ENCODE results near the gene TRIP13.

Gene TRIP13

DNA sequence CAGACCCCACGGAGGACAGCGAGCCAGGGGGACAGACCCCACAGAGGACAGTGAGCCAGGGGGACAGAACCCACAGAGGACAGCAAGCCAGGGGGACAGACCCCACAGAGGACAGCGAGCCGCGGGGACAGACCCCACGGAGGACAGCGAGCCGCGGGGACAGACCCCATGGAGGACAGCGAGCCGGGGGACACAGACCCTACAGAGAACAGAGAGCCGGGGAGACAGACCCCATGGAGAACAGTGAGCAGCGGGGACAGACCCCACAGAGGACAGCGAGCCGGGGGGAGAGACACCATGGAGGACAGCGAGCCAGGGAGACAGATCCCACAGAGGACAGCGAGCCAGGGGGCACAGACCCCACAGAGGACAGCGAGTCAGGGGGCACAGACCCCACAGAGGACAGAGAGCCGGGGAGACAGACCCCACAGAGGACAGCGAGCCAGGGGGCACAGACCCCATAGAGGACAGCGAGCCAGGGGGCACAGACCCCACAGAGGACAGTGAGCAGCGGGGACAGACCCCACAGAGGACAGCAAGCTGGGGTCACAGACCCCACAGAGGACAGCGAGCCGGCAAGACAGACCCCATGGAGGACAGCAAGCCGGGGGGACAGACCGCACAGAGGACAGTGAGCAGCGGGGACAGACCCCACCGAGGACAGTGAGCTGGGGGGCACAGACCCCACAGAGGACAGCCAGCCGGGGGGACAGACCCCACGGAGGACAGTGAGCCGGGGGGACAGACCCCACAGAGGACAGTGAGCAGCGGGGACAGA is 37.5 kb upstream of the TRIP13 start:
- no peak for DNase-seq

GRCh38 chr5:855771-856530 is 36.7 kb upstream of the TRIP13 start:
- no peak for DNase-seq

DNA sequence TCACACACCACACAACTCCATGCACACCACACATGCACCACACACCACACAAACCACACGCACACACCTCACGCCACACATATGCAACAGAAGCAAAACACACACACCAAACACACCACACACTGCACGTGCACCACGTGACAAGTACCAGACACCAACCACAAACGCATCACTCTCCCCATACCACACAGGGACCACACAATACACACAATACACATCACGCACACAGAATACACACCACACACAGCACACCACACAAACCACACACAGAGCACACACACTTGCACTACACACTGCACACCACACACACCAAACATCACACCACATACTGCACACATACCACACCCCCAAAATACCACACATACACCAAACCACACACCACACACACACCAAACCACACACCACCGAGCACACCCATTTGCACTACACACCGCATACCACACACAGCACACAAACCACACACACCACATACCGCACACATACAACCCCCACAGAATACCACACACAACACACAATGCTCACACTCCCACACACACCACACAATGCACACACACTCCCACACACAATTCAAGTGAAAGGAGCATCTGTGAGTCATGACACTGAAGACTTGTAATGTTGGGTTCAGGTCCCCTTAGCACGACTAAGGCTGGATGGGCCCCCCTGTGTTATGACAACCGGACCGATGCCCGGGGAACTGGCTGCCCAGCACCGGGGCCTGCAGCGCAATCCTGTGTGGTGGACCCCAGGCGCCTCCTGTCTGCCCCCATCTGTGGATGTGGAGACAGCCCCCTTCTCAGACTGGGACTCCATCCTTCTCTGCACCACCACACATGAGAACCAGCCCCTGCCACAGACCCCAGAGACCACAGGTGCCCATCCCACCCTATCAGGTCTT is 35.9 kb upstream of the TRIP13 start:
- no peak for DNase-seq

DNA sequence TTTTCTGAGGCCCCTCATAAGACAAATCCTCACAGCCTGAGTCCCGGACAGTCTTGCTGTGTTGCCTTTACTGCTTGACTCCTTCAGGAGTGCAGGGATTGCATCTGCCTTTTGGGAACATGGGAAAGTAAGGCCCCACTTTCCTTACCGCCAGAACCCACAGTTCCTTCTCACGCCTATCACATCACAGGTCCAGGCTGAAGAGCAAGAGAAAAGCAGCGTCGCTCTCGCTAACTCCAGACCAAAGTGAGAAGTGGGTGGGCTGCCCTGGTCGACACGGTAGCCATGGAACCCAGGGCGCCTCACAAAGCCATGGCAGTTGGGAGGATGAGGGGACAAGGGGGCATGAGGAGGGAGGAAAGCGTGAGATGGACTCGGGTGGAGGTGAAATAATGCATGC is 34.0 kb upstream of the TRIP13 start:
- DNase-seq = no peak

GRCh38 chr5:859391-859790 is 33.3 kb upstream of the TRIP13 start:
- no peak for DNase-seq

GRCh38 chr5:859798-860296 is 32.8 kb upstream of the TRIP13 start:
- no peak for DNase-seq

DNA sequence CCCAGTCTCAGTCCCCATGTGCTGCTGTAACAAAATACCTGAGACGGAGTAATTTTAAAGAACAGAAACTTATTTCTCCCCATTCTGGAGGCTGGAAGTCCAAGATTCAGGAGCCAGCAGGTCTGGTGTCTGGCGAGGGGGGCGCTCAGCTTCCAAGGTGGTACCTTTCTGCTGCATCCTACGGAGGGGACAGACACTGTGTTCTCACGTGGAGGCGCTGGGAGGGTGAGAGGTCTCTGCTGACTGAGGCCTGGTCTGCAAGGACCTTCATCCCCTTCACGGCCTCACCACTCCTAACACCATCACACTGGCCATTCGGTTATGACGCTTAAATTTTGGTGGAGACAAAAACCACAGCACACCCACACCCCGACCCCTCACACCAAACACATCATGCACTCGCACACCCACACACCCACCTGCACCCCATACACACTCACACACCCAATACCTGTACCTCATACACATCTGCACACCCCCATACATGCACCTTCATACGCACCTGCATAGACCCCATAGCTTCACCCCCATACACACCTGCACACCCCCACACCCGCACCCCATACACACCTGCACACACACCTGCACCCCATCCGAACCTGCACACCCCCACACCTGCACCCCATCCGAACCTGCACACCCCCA is 32.1 kb upstream of the TRIP13 start:
- DNase-seq = no peak

- no peak for DNase-seq
These were observed 31.0 kb upstream of the TRIP13 start for GRCh38 chr5:861442-862366.

DNA sequence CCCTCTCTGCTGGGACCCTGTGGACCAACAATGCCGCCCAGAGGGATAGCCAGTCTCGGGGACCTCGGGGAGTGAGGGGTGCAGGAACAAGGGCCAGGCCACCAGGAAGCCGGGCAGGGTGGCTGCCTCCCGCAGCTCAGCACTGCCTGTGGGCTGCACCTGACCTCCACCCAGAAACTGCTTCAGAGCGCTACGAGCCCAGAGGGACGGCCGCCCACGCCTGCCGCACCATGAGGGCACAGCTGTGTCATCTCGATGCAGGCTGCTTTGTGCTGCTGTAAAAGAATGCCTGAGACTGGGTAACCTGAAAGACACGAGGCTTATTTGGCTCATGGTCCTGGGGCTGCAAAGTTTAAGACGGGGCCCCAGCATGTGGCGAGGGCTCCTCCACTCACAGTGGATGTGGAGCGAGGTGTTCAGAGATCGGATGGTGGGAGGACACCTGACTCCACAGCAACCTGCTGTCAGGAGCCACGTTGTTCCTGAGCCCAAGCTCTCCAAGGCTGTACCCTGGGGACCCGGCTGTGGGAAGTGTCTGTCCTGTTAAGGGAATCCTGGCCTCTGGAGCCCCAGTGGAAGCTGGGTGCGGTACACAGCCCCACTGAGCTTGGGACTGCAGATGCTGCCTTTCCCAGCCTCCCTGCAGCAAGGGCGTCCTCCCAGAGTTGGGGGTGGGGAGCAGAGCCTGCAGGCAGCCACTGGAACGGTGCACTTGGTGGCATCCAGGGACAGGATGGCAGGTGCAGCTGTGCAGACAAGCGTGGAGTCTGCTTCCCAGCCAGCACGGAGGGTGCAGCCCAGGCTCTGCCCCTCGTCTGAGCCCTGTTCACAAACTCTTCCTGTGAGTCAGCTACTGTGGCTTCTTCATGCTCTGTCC is 30.1 kb upstream of the TRIP13 start:
- no peak for DNase-seq

DNA sequence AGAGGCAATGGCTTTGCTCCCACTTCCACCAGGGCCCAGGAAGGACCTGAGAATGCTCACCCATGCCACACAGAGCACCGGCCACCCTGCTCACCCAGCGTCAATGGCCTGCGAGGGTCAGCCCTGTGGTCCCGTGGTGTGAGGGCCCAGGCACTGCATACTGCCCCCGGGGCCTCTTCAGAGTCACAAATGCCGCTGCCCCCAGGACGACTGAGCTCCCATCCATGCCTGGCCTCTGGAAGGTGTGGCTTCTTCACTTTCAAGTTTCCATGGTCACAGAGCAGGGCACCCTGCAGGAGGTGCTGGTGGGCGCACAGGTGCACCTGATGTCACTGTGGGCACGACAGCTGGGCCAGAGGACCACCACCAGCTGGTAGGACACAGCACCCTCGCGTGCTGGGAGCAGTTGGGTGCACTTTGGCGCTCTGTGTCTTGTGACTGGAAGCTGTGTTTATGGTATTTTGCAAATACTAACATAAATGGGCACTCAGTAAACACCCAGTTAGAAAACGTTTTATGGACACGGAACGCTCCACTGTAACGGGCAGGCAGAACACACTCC is 29.4 kb upstream of the TRIP13 start:
- DNase-seq = no peak

GRCh38 chr5:864492-865167 is 28.1 kb upstream of the TRIP13 start:
- no peak for DNase-seq

DNA sequence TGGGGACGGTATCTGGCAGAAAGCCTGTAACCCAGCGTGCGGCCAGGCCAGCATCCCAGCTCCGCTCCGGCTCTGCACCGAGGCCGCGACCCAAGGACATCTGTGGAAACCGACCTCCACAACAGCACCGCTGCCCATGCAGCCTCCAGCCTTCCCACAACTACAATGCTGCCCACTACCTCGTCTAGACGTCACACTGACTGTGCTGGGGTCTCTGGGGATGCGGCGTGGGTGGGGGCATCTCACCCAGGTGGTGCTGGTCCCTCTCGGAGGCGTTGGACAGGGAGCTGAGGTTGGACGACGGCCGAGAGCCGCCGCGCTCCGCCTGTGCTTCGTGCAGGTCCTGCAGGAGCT is 27.5 kb upstream of the TRIP13 start:
- no peak for DNase-seq

DNA sequence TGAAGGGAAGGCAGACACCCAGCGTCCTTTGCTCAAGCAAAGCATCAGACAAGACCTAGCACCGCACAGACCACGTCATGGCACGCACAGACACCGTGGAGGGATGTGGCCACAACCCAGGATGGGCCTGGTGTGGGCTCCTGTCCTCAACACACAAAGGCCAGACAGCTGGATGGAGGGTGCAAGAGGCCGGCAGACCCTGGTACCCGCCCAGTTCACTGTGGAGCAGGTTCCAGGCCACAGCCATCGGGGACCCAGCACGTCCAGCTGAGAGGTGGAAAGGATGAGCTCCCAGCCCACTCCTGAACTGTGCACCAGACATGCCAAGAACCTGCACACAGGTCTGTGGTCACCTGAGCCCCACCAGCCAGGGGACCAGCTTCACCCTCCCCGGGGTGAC is 26.9 kb upstream of the TRIP13 start:
- DNase-seq = no peak

- no peak for DNase-seq
These were observed 25.3 kb upstream of the TRIP13 start for GRCh38 chr5:867300-867870.

DNA sequence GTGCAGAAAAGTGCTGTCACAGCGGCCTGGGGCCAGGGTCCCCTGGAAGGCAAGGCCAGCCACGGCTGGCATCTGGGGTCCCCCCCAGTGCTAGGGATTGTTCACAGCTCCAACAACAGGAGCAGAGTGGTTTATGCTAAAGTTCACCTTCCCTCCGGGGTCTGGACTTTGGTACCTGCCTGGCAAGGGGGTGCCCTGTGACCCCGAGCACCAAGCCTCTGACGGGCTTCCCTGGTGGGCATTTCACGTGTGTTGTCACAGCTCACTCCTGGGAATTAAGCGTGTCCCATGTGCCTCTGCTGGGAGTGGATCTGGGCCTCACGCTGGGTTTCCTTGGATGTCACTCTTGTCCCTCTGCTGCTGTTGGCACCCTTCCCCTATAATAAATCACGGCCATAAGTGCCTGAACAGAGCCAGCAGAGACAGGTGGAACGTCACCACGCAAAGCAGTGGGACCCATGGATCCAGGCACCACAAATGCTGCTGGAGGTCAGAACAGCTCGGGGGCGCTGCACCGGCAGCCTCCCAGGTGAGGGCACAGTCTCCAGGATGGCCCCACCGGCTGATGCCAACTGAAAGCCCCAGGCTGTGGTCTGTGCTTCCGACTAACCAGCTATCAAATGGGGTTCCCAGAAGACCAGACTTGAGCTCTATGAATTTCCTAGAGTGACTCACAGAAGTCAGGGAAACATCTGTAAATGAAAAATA is 24.1 kb upstream of the TRIP13 start:
- no peak for DNase-seq

- DNase-seq = no peak
These were observed 21.7 kb upstream of the TRIP13 start for GRCh38 chr5:870956-871355.

GRCh38 chr5:871596-872298 is 20.9 kb upstream of the TRIP13 start:
- DNase-seq = no peak

- DNase-seq = no peak
These were observed 20.4 kb upstream of the TRIP13 start for GRCh38 chr5:872301-872700.

All from CD4-positive, alpha-beta T cell treated with Interleukin-6 for 4 hours (primary cell).